Thyroid gland (tissue), 4 donors: ENCODE data around the gene ATG9B. TPM values are rescaled to one million over a fixed set of nuclear protein-coding genes. Genes with fewer than 3 reads are reported as not detected.

Experiments
- DNase-seq, 2 donors: peaks; one replicate each; pipeline ENCODE4 v3.0.0-alpha.2; 2019
- H3K27ac ChIP-seq, 3 donors: fragments of 200-600 bp; sonication (generic); 1 replicate in 2 of 3; 2 replicates in 1 of 3; pipeline ENCODE4 v1.5.1; 2016 to 2019; ENCODE audit warnings: mild to moderate bottlenecking in 1 of 3, moderate library complexity in 1 of 3
- H3K27me3 ChIP-seq: fragments of 200-600 bp; sonication (generic); one replicate; pipeline ENCODE4 v1.5.1; 2019
- H3K36me3 ChIP-seq, 2 donors: fragments of 200-600 bp; sonication (generic); one replicate each; pipeline ENCODE4 v1.5.1; 2016 to 2019
- H3K4me1 ChIP-seq, 2 donors: fragments of 200-600 bp; sonication (generic); one replicate each; pipeline ENCODE4 v1.5.1; 2017 to 2019
- H3K4me3 ChIP-seq, 3 donors: fragments of 200-600 bp; sonication (generic); replicated peaks in 1 of 3; 1 replicate in 2 of 3; 2 replicates in 1 of 3; pipeline ENCODE4 v1.5.1; 2016; ENCODE audit warnings: mild to moderate bottlenecking in 1 of 3
- H3K9me3 ChIP-seq: fragments of 200-600 bp; sonication (generic); one replicate; pipeline ENCODE4 v1.5.1; 2017
- CTCF ChIP-seq, 6 experiments: fragments of 200-600 bp in 3 of 6; fragments of 450-650 bp in 3 of 6; sonication (generic) in 3 of 6; IDR thresholded peaks; one replicate each; pipeline ENCODE4 v1.5.1; 2016 to 2019; ENCODE audit warnings: antibody characterized with exemption in 6 of 6, mild to moderate bottlenecking in 2 of 6, inconsistent platforms in 1 of 6, moderate library complexity in 1 of 6
- POLR2A ChIP-seq, 2 donors: fragments of 450-650 bp; IDR thresholded peaks; one replicate each; pipeline ENCODE4 v1.6.1; 2017; ENCODE audit warnings: antibody characterized with exemption in 2 of 2, mild to moderate bottlenecking in 2 of 2, moderate library complexity in 1 of 2
- WGBS, 2 donors: methylation state at CpG; one replicate each; pipeline ENCODE4 v1.1.5; 2017; 5-methylcytosine and 5-hydroxymethylcytosine counted together
- intact Hi-C: fragments of 100-400 bp; cut with DNase I; formaldehyde crosslinking; loops from one replicate; pipeline ENCODE4 v1.15.1; 2023
- total RNA-seq, 4 donors: library from RNA; depleted of rRNA; stranded (reverse); fragments of >200 nt; gene quantifications; one replicate each; pipeline ENCODE4 v1.2.3, GENCODE V29; 2016

The ATG9B gene
- total RNA-seq, 4 donors from 2014 or later = 0.27 TPM; not detected in 3

- intact Hi-C loops = no loop called here
- DNase-seq = no peak
- peaks cover 18% of the 10 kb centered on the region for H3K27me3 ChIP-seq
- 71 to 87% methylated on average over 8 to 9 of the region's 9 CpGs for WGBS, 2 donors
- peaks cover 9 to 27% of the 10 kb centered on the region in 2 donors for H3K4me1 ChIP-seq
- no peaks in the 10 kb centered on the region for H3K36me3 ChIP-seq
- no peaks in the 10 kb centered on the region for H3K9me3 ChIP-seq
- no peak for TF ChIP-seq POLR2A (IDR thresholded peaks at IDR 0.05)
- TF ChIP-seq CTCF (IDR thresholded peaks at IDR 0.05) = no peak
- H3K4me3 ChIP-seq = no peak overlapping the region
- no peak overlapping the region for H3K27ac ChIP-seq
Measured at GRCh38 chr7:150975536-150976319, 48.6 kb downstream of the ATG9B start.

- intact Hi-C loops = no loop called here
- Histone ChIP-seq H3K36me3 (no peaks in the 10 kb centered on the region), H3K27ac (no peak overlapping the region), H3K4me1 (peaks cover 9 to 27% of the 10 kb centered on the region in 2 donors), H3K4me3 (peak overlapping the region in 1 of 3 donors; percentile 21), H3K27me3 (peaks cover 18% of the 10 kb centered on the region), H3K9me3 (no peaks in the 10 kb centered on the region)
- TF ChIP-seq CTCF (IDR thresholded peaks at IDR 0.05) = peak in 2 of 6 experiments; percentile 5 to 21
- no peak for TF ChIP-seq POLR2A (IDR thresholded peaks at IDR 0.05)
- peak in 1 of 2 donors; percentile 21 for DNase-seq
- 6 to 11% methylated on average over 12 to 17 of the region's 89 CpGs for WGBS, 2 donors
Measured at GRCh38 chr7:150974468-150975391, 49.6 kb downstream of the ATG9B start.

DNA sequence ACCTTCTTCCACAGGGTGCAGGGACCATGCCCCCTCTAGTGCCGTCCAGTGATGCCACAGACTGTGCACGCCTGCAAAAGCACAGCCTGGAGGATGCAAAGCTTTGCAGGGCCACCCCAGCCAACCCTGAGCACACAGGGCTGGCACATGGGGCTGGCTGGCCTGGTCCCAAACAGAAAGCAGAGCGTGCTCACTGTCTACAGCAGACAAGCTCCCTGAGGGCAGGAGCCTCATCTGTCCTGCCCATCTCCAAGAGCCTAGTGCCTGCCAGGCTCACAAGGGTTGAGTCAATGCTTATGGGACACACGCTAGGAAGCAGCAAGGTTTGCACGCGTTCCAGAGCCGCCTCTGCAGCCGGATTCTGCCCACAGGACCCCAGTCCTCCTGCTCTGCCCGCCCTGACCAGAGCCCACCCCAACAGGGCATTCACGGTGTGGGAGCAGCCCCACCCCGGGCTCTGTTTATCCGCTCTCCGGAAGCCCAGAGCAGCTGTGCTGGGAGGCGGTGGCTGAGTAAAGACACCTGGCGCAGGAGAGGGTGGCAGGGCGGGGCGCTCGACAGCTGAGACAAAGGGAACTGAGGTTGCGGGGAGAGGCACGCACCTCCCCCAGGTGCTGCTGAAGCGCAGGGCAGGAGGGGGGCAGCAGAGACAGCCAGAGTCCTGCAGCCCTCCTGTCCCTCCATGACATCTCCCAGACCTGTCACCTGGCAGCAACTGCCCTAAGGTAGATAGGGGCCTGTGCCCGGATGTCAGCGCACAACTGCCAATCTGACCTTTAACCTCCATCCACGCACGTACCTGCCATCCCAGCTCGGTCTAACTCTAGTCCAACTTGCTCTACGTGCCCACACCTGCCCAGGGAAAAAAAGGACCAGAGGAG, 50.5 kb downstream of the ATG9B start:
- no peak for TF ChIP-seq CTCF (IDR thresholded peaks at IDR 0.05)
- TF ChIP-seq POLR2A (IDR thresholded peaks at IDR 0.05) = no peak
- no peak for DNase-seq
- peaks cover 18% of the 10 kb centered on the region for H3K27me3 ChIP-seq
- H3K36me3 ChIP-seq = no peaks in the 10 kb centered on the region
- H3K9me3 ChIP-seq = no peaks in the 10 kb centered on the region
- peaks cover 9 to 23% of the 10 kb centered on the region in 2 donors for H3K4me1 ChIP-seq
- intact Hi-C loops = no loop called here
- H3K4me3 ChIP-seq = no peak overlapping the region
- no peak overlapping the region for H3K27ac ChIP-seq
- 58 to 66% methylated on average over 17 to 23 of the region's 27 CpGs for WGBS, 2 donors

- peaks cover 17% of the 10 kb centered on the region for H3K27me3 ChIP-seq
- no peaks in the 10 kb centered on the region for H3K36me3 ChIP-seq
- 48 to 60% methylated on average over 8 of the region's 8 CpGs for WGBS, 2 donors
- DNase-seq = no peak
- H3K9me3 ChIP-seq = no peaks in the 10 kb centered on the region
- peaks cover 9 to 16% of the 10 kb centered on the region in 2 donors for H3K4me1 ChIP-seq
- TF ChIP-seq CTCF (IDR thresholded peaks at IDR 0.05) = no peak
- no peak for TF ChIP-seq POLR2A (IDR thresholded peaks at IDR 0.05)
- intact Hi-C loops = no loop called here
- H3K4me3 ChIP-seq = no peak overlapping the region
- H3K27ac ChIP-seq = no peak overlapping the region
Measured at GRCh38 chr7:150972741-150973140, 51.6 kb downstream of the ATG9B start.
